Measurements from ENCODE around the gene PDE9A. TPM values are rescaled to one million over a fixed set of nuclear protein-coding genes. Genes with fewer than 3 reads are reported as not detected.

PDE9A gene
- total RNA-seq, 2 experiments from 2014 or later: 7.5 to 8.6 TPM

DNA sequence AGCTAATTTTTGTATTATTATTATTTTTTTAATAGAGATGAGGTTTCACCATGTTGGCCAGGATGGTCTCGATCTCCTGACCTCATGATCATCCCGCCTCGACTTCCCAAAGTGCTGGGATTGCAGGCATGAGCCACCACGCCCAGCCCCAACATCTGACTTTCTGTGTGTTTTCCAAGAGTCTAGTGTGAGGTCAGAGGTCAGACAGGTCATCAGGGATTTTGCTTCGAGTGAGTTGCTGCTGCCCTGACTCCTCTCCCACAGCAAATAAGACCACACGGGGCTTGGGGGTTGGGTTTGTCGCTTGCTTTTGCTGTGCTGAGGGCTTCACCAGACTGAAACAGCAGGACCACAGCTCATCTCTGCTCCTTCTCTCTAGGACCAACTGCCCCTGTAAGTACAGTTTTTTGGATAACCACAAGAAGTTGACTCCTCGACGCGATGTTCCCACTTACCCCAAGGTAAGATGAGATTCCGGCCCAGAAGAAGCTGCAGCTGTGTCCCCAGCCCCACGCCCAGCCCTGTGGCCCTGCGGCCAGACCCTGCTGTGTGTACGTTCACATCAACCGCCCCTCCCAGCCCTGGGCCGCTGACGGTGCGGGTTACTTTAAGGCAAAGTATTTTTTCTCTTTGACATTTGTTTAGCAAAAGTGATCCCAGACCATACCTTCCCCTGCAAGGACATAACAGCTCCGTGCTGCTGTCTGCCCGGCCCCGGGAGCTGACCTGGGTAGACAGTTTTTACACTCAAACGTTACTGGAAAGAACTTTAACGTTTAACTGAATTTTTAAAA is 97.5 kb downstream of the PDE9A start:
- no peak overlapping the region for H3K27ac Mint-ChIP-seq
- no peak overlapping the region for H3K4me3 Mint-ChIP-seq
- peaks cover 15% of the 10 kb centered on the region for H3K4me1 Mint-ChIP-seq (ENCODE audit: low read depth)
- no peaks in the 10 kb centered on the region for H3K36me3 Mint-ChIP-seq
- H3K9me3 Mint-ChIP-seq: no peaks in the 10 kb centered on the region
- ChIA-PET CTCF (no interaction called here), POLR2A (no interaction called here)
- DNase-seq: no peak
- no peaks in the 10 kb centered on the region for H3K27me3 Mint-ChIP-seq
- intact Hi-C loops (cut with micrococcal nuclease): no loop called here

- no peak for DNase-seq
- ChIA-PET POLR2A (no interaction called here), CTCF (no interaction called here)
- H3K4me3 Mint-ChIP-seq: no peak overlapping the region
- H3K27me3 Mint-ChIP-seq: no peaks in the 10 kb centered on the region
- intact Hi-C loops (cut with micrococcal nuclease): no loop called here
- no peaks in the 10 kb centered on the region for H3K9me3 Mint-ChIP-seq
- peaks cover 6% of the 10 kb centered on the region for H3K4me1 Mint-ChIP-seq (ENCODE audit: low read depth)
- no peaks in the 10 kb centered on the region for H3K36me3 Mint-ChIP-seq
- H3K27ac Mint-ChIP-seq: no peak overlapping the region
Measured at GRCh38 chr21:42751866-42752265, 98.4 kb downstream of the PDE9A start.

GRCh38 chr21:42753804-42754203 is 100.4 kb downstream of the PDE9A start:
- intact Hi-C loops (cut with micrococcal nuclease): no loop called here
- POLR2A ChIA-PET: no interaction called here
- no peaks in the 10 kb centered on the region for H3K9me3 Mint-ChIP-seq
- H3K27ac Mint-ChIP-seq: no peak overlapping the region
- no peaks in the 10 kb centered on the region for H3K36me3 Mint-ChIP-seq
- H3K4me3 Mint-ChIP-seq: no peak overlapping the region
- DNase-seq: no peak
- CTCF ChIA-PET: no interaction called here
- no peaks in the 10 kb centered on the region for H3K4me1 Mint-ChIP-seq (ENCODE audit: low read depth)
- no peaks in the 10 kb centered on the region for H3K27me3 Mint-ChIP-seq

DNA sequence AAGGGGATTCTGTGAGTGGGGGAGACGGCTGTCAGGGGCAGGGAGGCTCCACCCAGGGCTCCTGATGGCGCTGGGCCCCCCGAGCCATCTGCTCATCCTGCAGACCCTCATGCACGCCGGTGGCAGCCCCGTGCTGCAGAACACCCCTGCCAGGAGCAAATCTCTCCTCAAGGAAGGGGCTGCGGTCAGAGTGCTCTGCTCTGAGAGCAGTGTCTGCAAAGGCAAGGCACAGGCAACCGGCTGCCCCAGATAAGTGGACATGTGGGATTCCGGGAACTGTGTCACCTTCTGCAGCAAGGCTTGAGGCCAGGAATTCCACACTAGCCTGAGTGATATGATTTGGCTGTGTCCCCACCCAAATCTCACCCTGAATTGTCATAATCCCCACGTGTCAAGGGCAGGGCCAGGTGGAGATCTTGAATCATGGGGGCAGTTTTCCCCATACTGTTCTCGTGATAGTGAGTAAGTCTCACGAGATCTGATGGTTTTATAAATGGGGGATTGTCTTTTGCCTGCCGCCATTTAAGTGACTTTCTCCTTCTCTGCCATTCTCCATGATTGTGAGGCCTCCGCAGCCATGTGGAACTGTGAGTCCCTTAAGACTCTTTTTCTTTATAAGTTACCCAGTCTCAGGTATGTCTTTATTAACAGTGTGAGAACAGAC is 101.0 kb downstream of the PDE9A start:
- no peak overlapping the region for H3K4me3 Mint-ChIP-seq
- intact Hi-C loops (cut with micrococcal nuclease): no loop called here
- DNase-seq: no peak
- H3K9me3 Mint-ChIP-seq: no peaks in the 10 kb centered on the region
- no peaks in the 10 kb centered on the region for H3K4me1 Mint-ChIP-seq (ENCODE audit: low read depth)
- H3K36me3 Mint-ChIP-seq: no peaks in the 10 kb centered on the region
- H3K27me3 Mint-ChIP-seq: no peaks in the 10 kb centered on the region
- POLR2A ChIA-PET: no interaction called here
- H3K27ac Mint-ChIP-seq: no peak overlapping the region
- CTCF ChIA-PET: no interaction called here

GRCh38 chr21:42755031-42755665 is 101.7 kb downstream of the PDE9A start:
- Mint-ChIP-seq H3K36me3 (no peaks in the 10 kb centered on the region), H3K4me3 (no peak overlapping the region), H3K27ac (no peak overlapping the region), H3K4me1 (ENCODE audit: low read depth) (no peaks in the 10 kb centered on the region), H3K9me3 (no peaks in the 10 kb centered on the region), H3K27me3 (no peaks in the 10 kb centered on the region)
- ChIA-PET CTCF (no interaction called here), POLR2A (no interaction called here)
- DNase-seq: no peak
- intact Hi-C loops (cut with micrococcal nuclease): no loop called here

DNA sequence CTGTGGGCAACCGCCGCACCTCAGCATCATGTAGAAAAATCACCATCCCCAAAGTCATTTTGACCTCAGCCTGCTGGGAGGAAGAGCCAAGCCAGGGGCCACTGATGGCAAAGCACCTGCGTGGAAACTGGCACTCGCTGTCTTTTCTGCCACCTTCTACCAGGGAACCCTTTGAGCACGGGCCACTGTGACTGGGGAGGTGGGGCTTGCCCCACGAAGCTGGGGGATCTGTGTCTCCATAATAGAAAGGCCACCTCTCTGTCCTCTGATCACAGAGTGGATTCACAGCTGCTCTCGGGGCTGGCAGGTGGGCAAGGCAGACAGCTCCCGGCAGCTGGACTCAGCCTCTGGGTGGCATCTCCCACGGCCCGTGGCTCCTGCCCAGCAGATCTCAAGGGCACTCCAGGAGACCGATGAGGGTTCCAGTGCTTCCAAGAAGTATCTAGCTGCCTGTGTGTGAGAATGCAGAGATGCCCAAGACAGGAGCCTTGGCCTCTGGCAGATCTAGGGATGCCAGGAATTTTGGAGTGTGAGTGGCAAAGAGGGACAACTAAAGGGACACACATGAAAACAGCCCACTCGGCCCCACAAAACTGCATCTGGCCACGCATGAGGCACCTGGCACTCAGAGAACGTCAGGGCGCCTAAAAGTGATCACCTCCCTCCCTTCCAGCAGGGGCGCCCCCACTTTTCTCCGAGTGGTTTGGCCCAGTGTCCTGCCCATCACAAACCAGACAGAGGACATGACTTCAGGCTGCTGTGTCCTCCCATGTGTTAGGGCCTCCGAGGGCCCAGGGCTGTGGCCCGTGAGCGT is 102.6 kb downstream of the PDE9A start:
- no peak for DNase-seq
- Mint-ChIP-seq H3K4me3 (no peak overlapping the region), H3K36me3 (no peaks in the 10 kb centered on the region), H3K27ac (no peak overlapping the region), H3K27me3 (no peaks in the 10 kb centered on the region), H3K4me1 (ENCODE audit: low read depth) (no peaks in the 10 kb centered on the region), H3K9me3 (no peaks in the 10 kb centered on the region)
- CTCF ChIA-PET: no interaction called here
- intact Hi-C loops (cut with micrococcal nuclease): no loop called here
- POLR2A ChIA-PET: no interaction called here

- ChIA-PET CTCF (no interaction called here), POLR2A (no interaction called here)
- H3K27ac Mint-ChIP-seq: no peak overlapping the region
- H3K9me3 Mint-ChIP-seq: no peaks in the 10 kb centered on the region
- intact Hi-C loops (cut with micrococcal nuclease): no loop called here
- H3K4me3 Mint-ChIP-seq: no peak overlapping the region
- DNase-seq: no peak
- H3K27me3 Mint-ChIP-seq: no peaks in the 10 kb centered on the region
- no peaks in the 10 kb centered on the region for H3K4me1 Mint-ChIP-seq (ENCODE audit: low read depth)
- no peaks in the 10 kb centered on the region for H3K36me3 Mint-ChIP-seq
Measured at GRCh38 chr21:42756580-42757250, 103.3 kb downstream of the PDE9A start.

DNA sequence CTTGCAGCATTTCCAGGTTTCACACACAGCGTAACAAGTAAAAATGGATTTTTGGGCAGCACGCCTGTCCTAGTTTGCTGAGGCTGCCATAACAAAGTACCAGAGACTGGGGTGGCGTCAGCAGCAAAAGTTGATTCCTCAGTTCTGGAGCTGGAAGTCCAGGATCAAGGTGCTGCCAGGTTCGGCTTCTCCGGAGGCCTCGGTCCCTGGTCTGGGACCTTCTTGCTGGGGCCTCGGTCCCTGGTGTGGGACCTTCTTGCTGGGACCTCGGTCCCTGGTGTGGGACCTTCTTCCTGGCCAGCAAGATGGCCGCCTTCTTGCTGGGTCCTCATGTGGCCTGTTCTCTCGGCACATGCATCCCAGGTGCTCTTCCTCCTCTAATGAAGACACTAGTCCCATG is 104.0 kb downstream of the PDE9A start:
- CTCF ChIA-PET: no interaction called here
- Mint-ChIP-seq H3K4me3 (no peak overlapping the region), H3K27ac (no peak overlapping the region), H3K27me3 (no peaks in the 10 kb centered on the region), H3K9me3 (no peaks in the 10 kb centered on the region), H3K36me3 (no peaks in the 10 kb centered on the region), H3K4me1 (ENCODE audit: low read depth) (no peaks in the 10 kb centered on the region)
- POLR2A ChIA-PET: no interaction called here
- intact Hi-C loops (cut with micrococcal nuclease): no loop called here
- no peak for DNase-seq

- Mint-ChIP-seq H3K4me3 (no peak overlapping the region), H3K9me3 (no peaks in the 10 kb centered on the region), H3K27me3 (no peaks in the 10 kb centered on the region), H3K4me1 (ENCODE audit: low read depth) (no peaks in the 10 kb centered on the region), H3K27ac (no peak overlapping the region), H3K36me3 (no peaks in the 10 kb centered on the region)
- no peak for DNase-seq
- CTCF ChIA-PET: no interaction called here
- intact Hi-C loops (cut with micrococcal nuclease): no loop called here
- POLR2A ChIA-PET: no interaction called here
Measured at GRCh38 chr21:42757826-42758655, 104.6 kb downstream of the PDE9A start.

DNA sequence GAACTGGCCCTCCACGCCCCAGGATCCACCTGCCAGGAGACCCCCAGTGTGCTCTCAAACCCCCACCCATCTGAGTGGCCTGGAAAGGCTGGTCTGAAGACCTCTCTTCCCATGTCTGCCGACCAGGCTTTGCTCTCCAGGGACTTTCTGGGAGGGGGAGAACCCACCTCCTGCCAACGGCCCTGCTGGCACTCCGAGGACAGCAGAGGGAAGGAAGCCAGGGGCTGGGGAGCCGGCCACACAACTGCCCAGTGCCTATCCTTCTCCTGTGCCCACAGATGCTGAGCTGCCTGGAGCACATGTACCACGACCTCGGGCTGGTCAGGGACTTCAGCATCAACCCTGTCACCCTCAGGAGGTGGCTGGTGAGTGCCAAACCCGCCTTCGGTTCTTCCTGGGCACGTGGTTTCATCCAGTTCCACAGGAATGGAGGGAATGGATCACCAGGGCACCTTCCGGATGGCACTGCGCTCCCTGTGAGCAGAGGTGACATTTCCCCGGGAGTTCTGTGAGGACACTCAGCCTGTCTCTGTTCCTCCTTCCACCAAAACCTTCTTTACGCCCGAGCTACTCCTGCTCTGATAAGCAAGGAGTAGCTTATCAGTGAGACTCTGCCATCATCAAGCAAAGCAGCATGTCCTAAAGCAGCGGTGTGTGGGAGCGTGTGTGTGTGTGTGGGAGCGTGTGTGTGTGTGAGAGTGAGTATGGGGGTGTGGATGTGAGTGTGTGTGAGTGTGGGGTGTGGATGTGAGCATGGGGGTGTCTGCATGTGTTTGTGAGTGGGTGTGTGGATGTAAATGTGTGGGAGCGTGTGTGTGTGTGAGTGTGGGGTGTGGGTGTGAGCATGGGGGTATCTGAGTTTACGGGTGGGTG is 105.5 kb downstream of the PDE9A start:
- ChIA-PET CTCF (interaction anchor here (0.6 to 0.7 kb wide), 2 partner anchors 12 to 398 kb away, joined by 3 to 4 read pairs; no protein-coding TSS in a partner anchor), POLR2A (no interaction called here)
- Mint-ChIP-seq H3K9me3 (no peaks in the 10 kb centered on the region), H3K27me3 (no peaks in the 10 kb centered on the region), H3K4me3 (no peak overlapping the region), H3K4me1 (ENCODE audit: low read depth) (no peaks in the 10 kb centered on the region), H3K27ac (no peak overlapping the region), H3K36me3 (no peaks in the 10 kb centered on the region)
- intact Hi-C loops (cut with micrococcal nuclease): no loop called here
- DNase-seq: no peak

GRCh38 chr21:42759594-42759927 is 106.1 kb downstream of the PDE9A start:
- CTCF ChIA-PET: interaction anchor here (0.6 to 0.7 kb wide), 2 partner anchors 13 to 398 kb away, joined by 3 to 4 read pairs; no protein-coding TSS in a partner anchor
- no peaks in the 10 kb centered on the region for H3K36me3 Mint-ChIP-seq
- H3K4me3 Mint-ChIP-seq: no peak overlapping the region
- H3K27ac Mint-ChIP-seq: no peak overlapping the region
- no peaks in the 10 kb centered on the region for H3K27me3 Mint-ChIP-seq
- intact Hi-C loops (cut with micrococcal nuclease): no loop called here
- H3K9me3 Mint-ChIP-seq: no peaks in the 10 kb centered on the region
- no peak for DNase-seq
- H3K4me1 Mint-ChIP-seq (ENCODE audit: low read depth): no peaks in the 10 kb centered on the region
- POLR2A ChIA-PET: no interaction called here

All from activated CD4-positive, alpha-beta memory T cell treated with anti-CD3 and anti-CD28 coated beads for 36 hours (primary cell).